ENCODE measurements around the gene LCNL1.

GRCh38 chr9:137028263-137029057 lies 45.7 kb downstream of the LCNL1 start:
- TF ChIP-seq CTCF (conservative IDR thresholded peaks at IDR 0.05; ENCODE audit: low read length), result peak; percentile 45; the same call in 1 of the 2 replicates
- TF ChIP-seq EZH2phosphoT487 (IDR thresholded peaks at IDR 0.05; ENCODE audit: borderline replicate concordance), result no peak

Data from Loucy (cell line).